Activated CD4-positive, alpha-beta T cell treated with anti-CD3 and anti-CD28 coated beads for 24 hours (primary cell): ENCODE measurements around the gene SURF2.
"Not testable (repeated sequence)": the region's sequence is repeated elsewhere in the genome, so short reads cannot be mapped to it uniquely, and the experiment has no call there.

Source experiments
- DNase-seq, 2 donors: peaks; one replicate each; pipeline ENCODE4 v3.0.0-alpha.2; 2020; ENCODE audit warnings: low read depth in 2 of 2

The SURF2 gene

GRCh38 chr9:133356391-133357091 is at the start of gene SURF2, which contains the start of gene SURF1:
SURF2 (plus strand) TSS chr9:133356550; CDS start chr9:133356593, 43 bp downstream.
SURF1 (minus strand) TSS chr9:133356487; CDS start chr9:133356453, 34 bp downstream.
- DNase-seq = peak; percentile 89 to 91

- DNase-seq = no peak
Observed at GRCh38 chr9:133307301-133307700, 49.0 kb upstream of the SURF2 start.

- no peak for DNase-seq
Observed at GRCh38 chr9:133309608-133310007, 46.7 kb upstream of the SURF2 start.

- DNase-seq = no peak
Observed at GRCh38 chr9:133315997-133316396, 40.4 kb upstream of the SURF2 start.

- DNase-seq = not testable (repeated sequence)
Observed at GRCh38 chr9:133317551-133317950, 38.8 kb upstream of the SURF2 start.

GRCh38 chr9:133320421-133320881 is 35.9 kb upstream of the SURF2 start:
- DNase-seq = no peak

- no peak for DNase-seq
Observed at GRCh38 chr9:133321411-133321935, 34.9 kb upstream of the SURF2 start.

GRCh38 chr9:133322701-133323100 is 33.6 kb upstream of the SURF2 start:
- no peak for DNase-seq

GRCh38 chr9:133323211-133323610 is 33.1 kb upstream of the SURF2 start:
- no peak for DNase-seq

GRCh38 chr9:133323991-133324703 is 32.2 kb upstream of the SURF2 start:
- no peak for DNase-seq

- DNase-seq = not testable (repeated sequence)
Observed at GRCh38 chr9:133327021-133327420, 29.3 kb upstream of the SURF2 start.

- DNase-seq = no peak
Observed at GRCh38 chr9:133327834-133328484, 28.4 kb upstream of the SURF2 start.

- DNase-seq = not testable (repeated sequence)
Observed at GRCh38 chr9:133329306-133330156, 26.8 kb upstream of the SURF2 start.

GRCh38 chr9:133331221-133331620 is 25.1 kb upstream of the SURF2 start:
- no peak for DNase-seq

- DNase-seq = no peak
Observed at GRCh38 chr9:133331641-133332380, 24.5 kb upstream of the SURF2 start.

GRCh38 chr9:133332381-133332730 is 24.0 kb upstream of the SURF2 start:
- DNase-seq = no peak

GRCh38 chr9:133333011-133333410 is 23.3 kb upstream of the SURF2 start:
- no peak for DNase-seq

- no peak for DNase-seq
Observed at GRCh38 chr9:133333566-133333965, 22.8 kb upstream of the SURF2 start.

GRCh38 chr9:133334161-133334560 is 22.2 kb upstream of the SURF2 start:
- DNase-seq = no peak

GRCh38 chr9:133334888-133335287 is 21.5 kb upstream of the SURF2 start:
- DNase-seq = not testable (repeated sequence)
